ENCODE measurements around the gene CCR9. TPM values are rescaled to one million over a fixed set of nuclear protein-coding genes. Genes with fewer than 3 reads are reported as not detected.

Gene CCR9
- total RNA-seq = 1 to 10 TPM in 1 of 4 donors, under 1 TPM in 1, not detected in 2; 0.14 to 1.3 TPM

GRCh38 chr3:45885979-45886705, at the start of gene CCR9:
CCR9 (plus strand) TSS chr3:45886543; CDS start chr3:45894934, 8,391 bp downstream.
- 94% methylated on average over 9 of the region's 9 CpGs; no CpG with 5 or more reads in 1 of the 2 donors for WGBS, 2 donors (ENCODE audit: low coverage in 1 of 2)
- in situ Hi-C loops (cut with MboI; ENCODE audit: low pct_ligation_motif_present in 1 of 4, low pct_unique_long_range_greater_than_20kb in 1 of 4, low sequenced_read_pairs in 3 of 4) (no loop called here), intact Hi-C loops (cut with DNase I; ENCODE audit: low total_unique reads) (no loop called here)
- Histone ChIP-seq H3K36me3 (no peaks in the 10 kb centered on the region), H3K4me1 (peaks cover 0 to 4% (median 0%) of the 10 kb centered on the region in 4 donors), H3K9me3 (no peaks in the 10 kb centered on the region), H3K4me3 (no peak within 1 kb of the TSS), H3K27me3 (no peaks in the 10 kb centered on the region), H3K27ac (no peak within 1 kb of the TSS)
- TF ChIP-seq POLR2A (IDR thresholded peaks at IDR 0.05) = no peak
- TF ChIP-seq POLR2AphosphoS5 (IDR thresholded peaks at IDR 0.05) = no peak
- TF ChIP-seq, protein P1, sequence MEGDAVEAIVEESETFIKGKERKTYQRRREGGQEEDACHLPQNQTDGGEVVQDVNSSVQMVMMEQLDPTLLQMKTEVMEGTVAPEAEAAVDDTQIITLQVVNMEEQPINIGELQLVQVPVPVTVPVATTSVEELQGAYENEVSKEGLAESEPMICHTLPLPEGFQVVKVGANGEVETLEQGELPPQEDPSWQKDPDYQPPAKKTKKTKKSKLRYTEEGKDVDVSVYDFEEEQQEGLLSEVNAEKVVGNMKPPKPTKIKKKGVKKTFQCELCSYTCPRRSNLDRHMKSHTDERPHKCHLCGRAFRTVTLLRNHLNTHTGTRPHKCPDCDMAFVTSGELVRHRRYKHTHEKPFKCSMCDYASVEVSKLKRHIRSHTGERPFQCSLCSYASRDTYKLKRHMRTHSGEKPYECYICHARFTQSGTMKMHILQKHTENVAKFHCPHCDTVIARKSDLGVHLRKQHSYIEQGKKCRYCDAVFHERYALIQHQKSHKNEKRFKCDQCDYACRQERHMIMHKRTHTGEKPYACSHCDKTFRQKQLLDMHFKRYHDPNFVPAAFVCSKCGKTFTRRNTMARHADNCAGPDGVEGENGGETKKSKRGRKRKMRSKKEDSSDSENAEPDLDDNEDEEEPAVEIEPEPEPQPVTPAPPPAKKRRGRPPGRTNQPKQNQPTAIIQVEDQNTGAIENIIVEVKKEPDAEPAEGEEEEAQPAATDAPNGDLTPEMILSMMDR (IDR thresholded peaks at IDR 0.05) = no peak
- TF ChIP-seq EP300 (IDR thresholded peaks at IDR 0.05; ENCODE audit: low read depth) = no peak
- no peak for DNase-seq

DNA sequence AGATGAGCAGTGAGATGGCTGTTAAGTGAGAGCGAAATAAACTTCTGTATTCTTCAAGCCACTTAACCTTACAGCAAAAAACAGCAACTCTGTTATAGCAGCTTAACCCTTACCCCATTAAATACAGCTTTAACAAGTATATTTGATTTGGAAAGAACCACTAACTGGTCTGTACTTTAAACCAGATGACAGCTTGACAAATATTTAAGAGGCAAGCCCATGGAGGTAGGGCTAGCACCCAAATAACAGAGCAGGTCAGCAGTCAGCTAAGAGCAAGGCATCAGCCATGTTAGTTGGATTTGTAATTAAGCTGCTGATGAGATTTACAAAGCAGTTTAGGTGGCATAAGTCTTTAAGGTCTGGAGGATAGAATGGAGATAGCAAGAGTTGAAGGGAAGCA, 47.9 kb upstream of the CCR9 start:
- no peaks in the 10 kb centered on the region for H3K27me3 ChIP-seq
- DNase-seq = no peak
- H3K9me3 ChIP-seq = no peaks in the 10 kb centered on the region
- 40 to 96% methylated on average over 1 of the region's 1 CpG for WGBS, 2 donors (ENCODE audit: low coverage in 1 of 2)
- no peak overlapping the region for H3K4me3 ChIP-seq
- H3K27ac ChIP-seq = no peak overlapping the region
- H3K36me3 ChIP-seq = peaks cover 0 to 9% (median 3%) of the 10 kb centered on the region in 4 donors
- intact Hi-C loops (cut with DNase I; ENCODE audit: low total_unique reads) = no loop called here
- TF ChIP-seq POLR2A (IDR thresholded peaks at IDR 0.05) (no peak), EP300 (IDR thresholded peaks at IDR 0.05; ENCODE audit: low read depth) (no peak), POLR2AphosphoS5 (IDR thresholded peaks at IDR 0.05) (no peak)
- TF ChIP-seq, protein P1 (IDR thresholded peaks at IDR 0.05) = no peak
- H3K4me1 ChIP-seq = peaks cover 0 to 13% (median 9%) of the 10 kb centered on the region in 4 donors
- in situ Hi-C loops (cut with MboI; ENCODE audit: low pct_ligation_motif_present in 1 of 4, low pct_unique_long_range_greater_than_20kb in 1 of 4, low sequenced_read_pairs in 3 of 4) = no loop called here

DNA sequence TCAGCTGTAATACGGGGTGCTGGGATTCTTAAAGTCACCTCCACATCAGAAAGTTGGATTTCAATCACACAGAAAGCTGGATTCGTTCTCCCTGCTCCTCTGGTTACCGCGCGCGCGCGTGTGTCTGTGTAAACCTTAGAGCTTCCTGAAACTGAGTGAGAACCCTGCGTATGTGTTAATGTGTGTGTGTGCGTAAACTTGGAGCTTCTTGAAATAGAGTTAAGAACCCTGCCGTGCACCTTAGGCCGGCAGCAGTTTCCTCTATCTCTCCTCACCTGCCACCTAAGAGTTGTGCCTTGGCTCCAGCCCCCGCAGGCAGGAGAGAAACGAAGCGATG, 45.0 kb upstream of the CCR9 start:
- DNase-seq = peak; percentile 19
- intact Hi-C loops (cut with DNase I; ENCODE audit: low total_unique reads) (no loop called here), in situ Hi-C loops (cut with MboI; ENCODE audit: low pct_ligation_motif_present in 1 of 4, low pct_unique_long_range_greater_than_20kb in 1 of 4, low sequenced_read_pairs in 3 of 4) (no loop called here)

GRCh38 chr3:45841757-45842491, 44.4 kb upstream of the CCR9 start, which contains the start of gene LZTFL1:
LZTFL1 (minus strand) TSS chr3:45842119; CDS start chr3:45841991, 128 bp downstream.
- WGBS, 2 donors (ENCODE audit: low coverage in 1 of 2) = 4% methylated on average over 39 of the region's 49 CpGs; no CpG with 5 or more reads in 1 of the 2 donors
- intact Hi-C loops (cut with DNase I; ENCODE audit: low total_unique reads) = no loop called here
- peak; percentile 94 for DNase-seq
- peaks cover 0 to 13% (median 9%) of the 10 kb centered on the region in 4 donors for H3K4me1 ChIP-seq
- peak within 1 kb of the TSS; percentile 56 to 96 (median 86) for H3K4me3 ChIP-seq
- H3K9me3 ChIP-seq = no peaks in the 10 kb centered on the region
- H3K27ac ChIP-seq = peak within 1 kb of the TSS; percentile 58 to 71 (median 68)
- TF ChIP-seq POLR2A (IDR thresholded peaks at IDR 0.05) (peak; percentile 28), POLR2AphosphoS5 (IDR thresholded peaks at IDR 0.05) (peak in 1 of 3 donors; percentile 52)
- TF ChIP-seq, protein P1 (IDR thresholded peaks at IDR 0.05) = no peak
- in situ Hi-C loops (cut with MboI; ENCODE audit: low pct_ligation_motif_present in 1 of 4, low pct_unique_long_range_greater_than_20kb in 1 of 4, low sequenced_read_pairs in 3 of 4) = no loop called here
- H3K36me3 ChIP-seq = no peaks in the 10 kb centered on the region
- peaks cover 2% of the 10 kb centered on the region for H3K27me3 ChIP-seq

More for the DNA sequence above, 45.0 kb upstream of the CCR9 start:
- 0% methylated on average over 3 to 15 of the region's 15 CpGs for WGBS, 2 donors (ENCODE audit: low coverage in 1 of 2)
- Histone ChIP-seq H3K27me3 (no peaks in the 10 kb centered on the region), H3K4me1 (peaks cover 0 to 13% (median 9%) of the 10 kb centered on the region in 4 donors), H3K9me3 (no peaks in the 10 kb centered on the region), H3K36me3 (no peaks in the 10 kb centered on the region), H3K4me3 (peak overlapping the region; percentile 56 to 96 (median 86)), H3K27ac (peak overlapping the region; percentile 58 to 71 (median 68))
- TF ChIP-seq EP300 (IDR thresholded peaks at IDR 0.05; ENCODE audit: low read depth) (no peak), POLR2A (IDR thresholded peaks at IDR 0.05) (no peak), POLR2AphosphoS5 (IDR thresholded peaks at IDR 0.05) (no peak)
- TF ChIP-seq, protein P1 (IDR thresholded peaks at IDR 0.05) = no peak

Data from transverse colon (tissue), 4 donors.